ENCODE measurements around the gene UBE2D2.

Gene UBE2D2

GRCh38 chr5:139636975-139637408, 75.9 kb downstream of the UBE2D2 start:
- DNase-seq: no peak

- peak; percentile 53 for DNase-seq
Measured at GRCh38 chr5:139637438-139638089, 76.4 kb downstream of the UBE2D2 start.

GRCh38 chr5:139638090-139638735, 77.1 kb downstream of the UBE2D2 start:
- DNase-seq: no peak

- no peak for DNase-seq
Measured at GRCh38 chr5:139638736-139639618, 77.8 kb downstream of the UBE2D2 start.

GRCh38 chr5:139639619-139640380, 78.7 kb downstream of the UBE2D2 start:
- no peak for DNase-seq

- DNase-seq: no peak
Measured at GRCh38 chr5:139640421-139641115, 79.4 kb downstream of the UBE2D2 start.

GRCh38 chr5:139641116-139642080, 80.3 kb downstream of the UBE2D2 start:
- DNase-seq: no peak

GRCh38 chr5:139642213-139642612, 81.1 kb downstream of the UBE2D2 start:
- DNase-seq: no peak

- no peak for DNase-seq
Measured at GRCh38 chr5:139642891-139643871, 82.0 kb downstream of the UBE2D2 start.

- DNase-seq: no peak
Measured at GRCh38 chr5:139644001-139644456, 82.9 kb downstream of the UBE2D2 start.

GRCh38 chr5:139644646-139645429, 83.7 kb downstream of the UBE2D2 start:
- DNase-seq: no peak

GRCh38 chr5:139645430-139645871, 84.3 kb downstream of the UBE2D2 start:
- DNase-seq: no peak

GRCh38 chr5:139646111-139646510, 85.0 kb downstream of the UBE2D2 start:
- DNase-seq: no peak

GRCh38 chr5:139646912-139647505, 85.9 kb downstream of the UBE2D2 start:
- no peak for DNase-seq

- no peak for DNase-seq
Measured at GRCh38 chr5:139647506-139648204, 86.5 kb downstream of the UBE2D2 start.

- peak; percentile 67 for DNase-seq
Measured at GRCh38 chr5:139648205-139649081, 87.3 kb downstream of the UBE2D2 start, which contains the start of gene CXXC5. Gene CXXC5, plus strand, starts transcription at chr5:139648349. Its CDS starts 32,175 bp downstream, at chr5:139680524.

Measured in stimulated activated CD4-positive, alpha-beta T cell treated with anti-CD3 and anti-CD28 coated beads, Interleukin-4, amount 100 ng/mL, for 1 hour (primary cell).